IMR-90 (cell line): ENCODE measurements around the gene RTN4RL2. TPM values are rescaled to one million over a fixed set of nuclear protein-coding genes. Genes with fewer than 3 reads are reported as not detected.

Experiments used
- ATAC-seq: fragments of 200-7000 bp; cut with Tn5 transposase; 2 replicates; pipeline ENCODE4 v1.9.1; 2020; ENCODE audit warnings: low read depth, mild to moderate bottlenecking, moderate library complexity
- BruUV-seq: library from RNA; stranded (reverse); fragments of 400-500 nt; replicated peaks from 2 replicates; lab custom pipeline; 2021; lab: Mats Ljungman, UMichigan
- CTCF ChIA-PET: fragments of 300-600 bp; formaldehyde crosslinking; extraction: SDS; loops from one replicate; lab custom pipeline; 2021; ENCODE audit warnings: antibody characterized with exemption; lab: Yijun Ruan, JAX
- POLR2A ChIA-PET: fragments of 300-600 bp; sonication (Branson Sonifier 250); formaldehyde crosslinking; loops from one replicate; lab custom pipeline; 2022; ENCODE audit warnings: antibody characterized with exemption; ENCODE audit not compliant: unreplicated experiment; lab: Charles Lee
- DNase-seq: peaks from one replicate; pipeline ENCODE4 v3.0.0; 2013
- H2AFZ ChIP-seq: replicated peaks from 2 replicates; pipeline ENCODE3; 2013; ENCODE audit warnings: low read length, mild to moderate bottlenecking; ENCODE audit not compliant: poor library complexity
- H2AK5ac ChIP-seq: 2 replicates; pipeline ENCODE4 v1.6.1; 2013; ENCODE audit warnings: low read depth, low read length, inconsistent platforms
- H2AK9ac ChIP-seq: replicated peaks from 2 replicates; pipeline ENCODE3; 2013; ENCODE audit warnings: mild to moderate bottlenecking, low read depth, low read length, moderate library complexity; ENCODE audit not compliant: poor library complexity
- H2BK120ac ChIP-seq: 2 replicates; pipeline ENCODE4 v1.6.1; 2013; ENCODE audit warnings: low read depth, low read length, inconsistent platforms
- H2BK15ac ChIP-seq: 3 replicates; pipeline ENCODE4 v1.6.1; 2013; ENCODE audit warnings: low read depth, low read length, inconsistent platforms
- H2BK20ac ChIP-seq: 2 replicates; pipeline ENCODE4 v1.6.1; 2013; ENCODE audit warnings: low read depth, mild to moderate bottlenecking, inconsistent platforms, low read length, moderate library complexity
- H2BK5ac ChIP-seq: 2 replicates; pipeline ENCODE4 v1.6.1; 2013; ENCODE audit warnings: mild to moderate bottlenecking, low read depth, low read length, inconsistent platforms; ENCODE audit not compliant: poor library complexity, severe bottlenecking
- H3K14ac ChIP-seq: replicated peaks from 2 replicates; pipeline ENCODE4 v1.6.1; 2013; ENCODE audit warnings: low read depth, low read length, inconsistent platforms
- H3K18ac ChIP-seq: 2 replicates; pipeline ENCODE4 v1.6.1; 2013; ENCODE audit warnings: low read depth, low read length, control low read depth
- H3K23ac ChIP-seq: 2 replicates; pipeline ENCODE4 v1.6.1; 2013; ENCODE audit warnings: low read depth, low read length, inconsistent platforms
- H3K27ac ChIP-seq: 2 replicates; pipeline ENCODE4 v1.5.1; 2013; ENCODE audit warnings: mild to moderate bottlenecking, control low read depth, low read length; ENCODE audit not compliant: insufficient read depth
- H3K27me3 ChIP-seq: 2 replicates; pipeline ENCODE4 v1.6.1; 2013; ENCODE audit warnings: low read length; ENCODE audit not compliant: control insufficient read depth, insufficient read depth
- H3K36me3 ChIP-seq: 2 replicates; pipeline ENCODE4 v1.6.1; 2013; ENCODE audit warnings: low read length, mixed read lengths; ENCODE audit not compliant: control insufficient read depth, insufficient read depth
- H3K4ac ChIP-seq: 2 replicates; pipeline ENCODE4 v1.6.1; 2013; ENCODE audit warnings: low read depth, low read length, inconsistent platforms
- H3K4me1 ChIP-seq: 2 replicates; pipeline ENCODE4 v1.6.1; 2013; ENCODE audit warnings: low read length, mixed read lengths; ENCODE audit not compliant: control insufficient read depth, insufficient read depth
- H3K4me2 ChIP-seq: 2 replicates; pipeline ENCODE4 v1.6.1; 2013; ENCODE audit warnings: low read depth, mild to moderate bottlenecking, control low read depth, low read length, moderate library complexity
- H3K4me3 ChIP-seq: 2 replicates; pipeline ENCODE4 v1.5.1; 2013; ENCODE audit warnings: low read depth, mild to moderate bottlenecking, control low read depth, low read length, moderate library complexity; ENCODE audit not compliant: insufficient read depth
- H3K56ac ChIP-seq: 2 replicates; pipeline ENCODE4 v1.6.1; 2013; ENCODE audit warnings: low read length, inconsistent platforms; ENCODE audit not compliant: insufficient read depth; ENCODE audit errors: extremely low read depth
- H3K79me1 ChIP-seq, 2 experiments: 2 replicates each; pipeline ENCODE4 v1.6.1; 2013; ENCODE audit warnings: low read length in 2 of 2, inconsistent platforms in 1 of 2, low read depth in 1 of 2
- H3K9ac ChIP-seq: 2 replicates; pipeline ENCODE4 v1.6.1; 2013; ENCODE audit warnings: low read depth, low read length, control low read depth
- H3K9me1 ChIP-seq: 2 replicates; pipeline ENCODE4 v1.6.1; 2013; ENCODE audit warnings: low read length, inconsistent platforms; ENCODE audit not compliant: insufficient read depth
- H3K9me3 ChIP-seq: 2 replicates; pipeline ENCODE4 v1.6.1; 2013; ENCODE audit warnings: low read length; ENCODE audit not compliant: control insufficient read depth, insufficient read depth
- H4K20me1 ChIP-seq: 2 replicates; pipeline ENCODE4 v1.6.1; 2013; ENCODE audit warnings: low read length, inconsistent platforms; ENCODE audit not compliant: insufficient read depth
- H4K5ac ChIP-seq: 2 replicates; pipeline ENCODE4 v1.6.1; 2013; ENCODE audit warnings: mild to moderate bottlenecking, low read depth, low read length, control low read depth
- H4K8ac ChIP-seq, 2 experiments: 2 replicates each; pipeline ENCODE4 v1.6.1; 2013; ENCODE audit warnings: low read depth in 2 of 2, low read length in 2 of 2, control low read depth in 1 of 2, inconsistent platforms in 1 of 2
- H4K91ac ChIP-seq: 2 replicates; pipeline ENCODE4 v1.6.1; 2013; ENCODE audit warnings: low read depth, low read length, inconsistent platforms; ENCODE audit not compliant: insufficient read depth
- BHLHE40 ChIP-seq: fragments of 150-350 bp; IDR thresholded peaks from 2 replicates; pipeline ENCODE4 v1.6.1; 2016; ENCODE audit warnings: mild to moderate bottlenecking, low read depth, low read length
- CEBPB ChIP-seq: IDR thresholded peaks from 2 replicates; pipeline ENCODE4 v1.6.1; 2012; ENCODE audit warnings: low read depth, low read length, improper control_type of control experiment
- CHD1 ChIP-seq: IDR thresholded peaks from 2 replicates; pipeline ENCODE4 v1.6.1; 2012; ENCODE audit warnings: low read depth, low read length, improper control_type of control experiment
- FOS ChIP-seq: fragments of 150-350 bp; IDR thresholded peaks from 2 replicates; pipeline ENCODE4 v1.6.1; 2016; ENCODE audit warnings: low read depth, low read length
- MAFK ChIP-seq: IDR thresholded peaks from 2 replicates; pipeline ENCODE4 v1.6.1; 2012; ENCODE audit warnings: low read depth, low read length, improper control_type of control experiment
- MAZ ChIP-seq: IDR thresholded peaks from 2 replicates; pipeline ENCODE4 v1.6.1; 2012; ENCODE audit warnings: low read depth, mild to moderate bottlenecking, low read length, improper control_type of control experiment, moderate library complexity, borderline replicate concordance
- MXI1 ChIP-seq: IDR thresholded peaks from 2 replicates; pipeline ENCODE4 v1.6.1; 2012; ENCODE audit warnings: low read depth, mild to moderate bottlenecking, low read length, moderate library complexity, borderline replicate concordance
- RAD21 ChIP-seq: IDR thresholded peaks from 2 replicates; pipeline ENCODE4 v1.6.1; 2012; ENCODE audit warnings: low read length, improper control_type of control experiment
- RFX5 ChIP-seq: IDR thresholded peaks from 2 replicates; pipeline ENCODE4 v1.8.0; 2012; ENCODE audit warnings: low read depth, mild to moderate bottlenecking, low read length, moderate library complexity
- SMC3 ChIP-seq: fragments of 150-350 bp; IDR thresholded peaks from 2 replicates; pipeline ENCODE4 v1.6.1; 2016; ENCODE audit warnings: low read depth, mild to moderate bottlenecking, antibody characterized with exemption, low read length, moderate library complexity
- WGBS, 2 experiments: methylation state at CpG; one replicate each; pipeline versions ENCODE4 v1.1.5 to v1.1.7; 2013; ENCODE audit warnings: missing lambda C conversion rate in 2 of 2; ENCODE audit not compliant: insufficient read length in 1 of 2; ENCODE audit errors: extremely low coverage in 2 of 2; 5-methylcytosine and 5-hydroxymethylcytosine counted together
- dilution Hi-C: fragments of 300-500 bp; cut with HindIII; formaldehyde crosslinking; loops from one replicate; pipeline ENCODE4 v1.14.3; 2018; ENCODE audit warnings: low sequenced_read_pairs; ENCODE audit not compliant: unreplicated experiment
- in situ Hi-C: fragments of 300-500 bp; cut with MboI; formaldehyde crosslinking; loops from 3 replicates; pipeline ENCODE4 v1.14.3; 2019; ENCODE audit warnings: low sequenced_read_pairs, inconsistent platforms, mixed read lengths
- intact Hi-C: fragments of 100-400 bp; cut with micrococcal nuclease; formaldehyde crosslinking; loops from 2 replicates; pipeline ENCODE4 v1.10.0; 2022
- polyA plus RNA-seq, 3 experiments: library from polyadenylated mRNA; depleted of rRNA; stranded (reverse); fragments of >200 nt; gene quantifications; 2 replicates each; pipeline ENCODE4 v1.2.3, GENCODE V29; 2012; ENCODE audit warnings: low replicate concordance in 1 of 3
- total RNA-seq: library from RNA; depleted of rRNA; stranded (reverse); fragments of >200 nt; gene quantifications from 2 replicates; pipeline ENCODE4 v1.2.3, GENCODE V29; 2012
- TF ChIP-seq, protein P1 (sequence below): conservative IDR thresholded peaks from 2 replicates; pipeline ENCODE4 v1.5.1; 2012; ENCODE audit warnings: mild to moderate bottlenecking, low read depth, low read length, improper control_type of control experiment
- TF ChIP-seq, protein P2 (sequence below): fragments of 150-350 bp; IDR thresholded peaks from 2 replicates; pipeline ENCODE4 v1.6.1; 2017; ENCODE audit warnings: mild to moderate bottlenecking, antibody characterized with exemption, low read length, low read depth
- TF ChIP-seq, protein P3 (sequence below): fragments of 150-350 bp; IDR thresholded peaks from 2 replicates; pipeline ENCODE4 v1.6.1; 2016; ENCODE audit warnings: low read depth, mild to moderate bottlenecking, low read length, moderate library complexity, borderline replicate concordance

The RTN4RL2 gene
- total and polyA plus RNA-seq, 2 of the 4 experiments (the other 2 are of a cell fraction), result 1.5 TPM; not detected in 1

DNA sequence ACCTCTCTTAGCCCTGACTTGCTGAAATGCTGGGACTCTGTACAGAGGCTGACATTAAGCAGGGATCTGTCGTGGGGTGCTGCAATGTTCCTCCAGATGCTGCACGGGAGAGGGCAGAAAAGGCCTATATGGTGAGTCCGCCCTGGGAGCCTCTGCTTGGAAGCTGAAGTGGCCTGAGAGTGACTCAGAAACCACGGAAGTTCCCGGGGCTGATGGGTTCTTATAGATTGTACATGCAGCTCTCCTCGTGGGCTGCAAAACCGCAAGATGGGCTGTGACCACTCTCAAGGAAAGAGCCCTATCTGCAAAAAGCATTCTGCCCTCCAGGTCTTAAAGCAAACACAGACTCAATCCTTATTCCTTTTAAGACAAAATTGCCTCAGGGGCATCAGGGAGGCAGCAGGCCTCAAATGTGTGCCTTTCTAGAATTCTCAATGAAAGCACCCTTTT is 27.6 kb upstream of the RTN4RL2 start:
- Histone ChIP-seq H2AFZ (peak overlapping the region; percentile 60), H2AK5ac (no peak overlapping the region), H4K5ac (peak overlapping the region; percentile 9), H4K8ac (peak overlapping the region; percentile 44 to 89; a peak in 3 of 4 replicates), H3K27me3 (no peaks in the 10 kb centered on the region), H3K9me3 (no peaks in the 10 kb centered on the region), H2AK9ac (peak overlapping the region; percentile 18), H4K91ac (peak overlapping the region; percentile 78), H3K56ac (no peak overlapping the region), H3K27ac (peak overlapping the region; percentile 24), H3K36me3 (no peaks in the 10 kb centered on the region), H2BK15ac (no peak overlapping the region), H3K4me2 (no peak overlapping the region), H3K79me1 (no peaks in the 10 kb centered on the region), H2BK20ac (peak overlapping the region; percentile 54), H3K14ac (0 out of 2 replicates have a peak overlapping the region, but pooled peaks have one; percentile 34), H3K4ac (peak overlapping the region; percentile 66; the same call in 1 of the 2 replicates), H2BK120ac (peak overlapping the region; percentile 44; the same call in 1 of the 2 replicates), H3K4me1 (peaks cover 24% of the 10 kb centered on the region), H4K20me1 (no peaks in the 10 kb centered on the region), H3K23ac (no peak overlapping the region), H2BK5ac (no peak overlapping the region), H3K4me3 (no peak overlapping the region), H3K9me1 (peaks cover 6% of the 10 kb centered on the region), H3K9ac (no peak overlapping the region), H3K18ac (peak overlapping the region; percentile 10)
- TF ChIP-seq CEBPB (0 out of 2 replicates have a peak, but pooled peaks have one; percentile 7), BHLHE40 (peak; percentile 70; the same call in 1 of the 2 replicates), MXI1 (no peak), FOS (peak; percentile 68), CHD1 (no peak), RAD21 (peak; percentile 28; the same call in 1 of the 2 replicates), SMC3 (no peak), MAFK (peak; percentile 2; the same call in 1 of the 2 replicates), RFX5 (no peak), MAZ (no peak)
- TF ChIP-seq, protein P1, sequence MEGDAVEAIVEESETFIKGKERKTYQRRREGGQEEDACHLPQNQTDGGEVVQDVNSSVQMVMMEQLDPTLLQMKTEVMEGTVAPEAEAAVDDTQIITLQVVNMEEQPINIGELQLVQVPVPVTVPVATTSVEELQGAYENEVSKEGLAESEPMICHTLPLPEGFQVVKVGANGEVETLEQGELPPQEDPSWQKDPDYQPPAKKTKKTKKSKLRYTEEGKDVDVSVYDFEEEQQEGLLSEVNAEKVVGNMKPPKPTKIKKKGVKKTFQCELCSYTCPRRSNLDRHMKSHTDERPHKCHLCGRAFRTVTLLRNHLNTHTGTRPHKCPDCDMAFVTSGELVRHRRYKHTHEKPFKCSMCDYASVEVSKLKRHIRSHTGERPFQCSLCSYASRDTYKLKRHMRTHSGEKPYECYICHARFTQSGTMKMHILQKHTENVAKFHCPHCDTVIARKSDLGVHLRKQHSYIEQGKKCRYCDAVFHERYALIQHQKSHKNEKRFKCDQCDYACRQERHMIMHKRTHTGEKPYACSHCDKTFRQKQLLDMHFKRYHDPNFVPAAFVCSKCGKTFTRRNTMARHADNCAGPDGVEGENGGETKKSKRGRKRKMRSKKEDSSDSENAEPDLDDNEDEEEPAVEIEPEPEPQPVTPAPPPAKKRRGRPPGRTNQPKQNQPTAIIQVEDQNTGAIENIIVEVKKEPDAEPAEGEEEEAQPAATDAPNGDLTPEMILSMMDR, result 0 out of 2 replicates have a peak, but pooled peaks have one; percentile 3
- TF ChIP-seq, protein P2, sequence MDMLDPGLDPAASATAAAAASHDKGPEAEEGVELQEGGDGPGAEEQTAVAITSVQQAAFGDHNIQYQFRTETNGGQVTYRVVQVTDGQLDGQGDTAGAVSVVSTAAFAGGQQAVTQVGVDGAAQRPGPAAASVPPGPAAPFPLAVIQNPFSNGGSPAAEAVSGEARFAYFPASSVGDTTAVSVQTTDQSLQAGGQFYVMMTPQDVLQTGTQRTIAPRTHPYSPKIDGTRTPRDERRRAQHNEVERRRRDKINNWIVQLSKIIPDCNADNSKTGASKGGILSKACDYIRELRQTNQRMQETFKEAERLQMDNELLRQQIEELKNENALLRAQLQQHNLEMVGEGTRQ, result peak; percentile 19
- TF ChIP-seq, protein P3, sequence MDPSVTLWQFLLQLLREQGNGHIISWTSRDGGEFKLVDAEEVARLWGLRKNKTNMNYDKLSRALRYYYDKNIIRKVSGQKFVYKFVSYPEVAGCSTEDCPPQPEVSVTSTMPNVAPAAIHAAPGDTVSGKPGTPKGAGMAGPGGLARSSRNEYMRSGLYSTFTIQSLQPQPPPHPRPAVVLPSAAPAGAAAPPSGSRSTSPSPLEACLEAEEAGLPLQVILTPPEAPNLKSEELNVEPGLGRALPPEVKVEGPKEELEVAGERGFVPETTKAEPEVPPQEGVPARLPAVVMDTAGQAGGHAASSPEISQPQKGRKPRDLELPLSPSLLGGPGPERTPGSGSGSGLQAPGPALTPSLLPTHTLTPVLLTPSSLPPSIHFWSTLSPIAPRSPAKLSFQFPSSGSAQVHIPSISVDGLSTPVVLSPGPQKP, result no peak
- dilution Hi-C loops, result no loop called here
- intact Hi-C loops, result no loop called here
- ChIA-PET CTCF (no interaction called here), POLR2A (no interaction called here)
- BruUV-seq, result no TSS peak
- in situ Hi-C loops, result no loop called here
- ATAC-seq (peak; percentile 75), DNase-seq (peak; percentile 93)
- WGBS, 2 experiments, result 38% methylated on average over 4 of the region's 7 CpGs; no CpG with 5 or more reads in 1 of the 2 experiments
